AG04450 (cell line): ENCODE data around the gene CHCHD4. TPM values are rescaled to one million over a fixed set of nuclear protein-coding genes. Genes with fewer than 3 reads are reported as not detected.

Experiments used
- CTCF ChIA-PET: fragments of 300-600, 350-600 bp; formaldehyde crosslinking; extraction: SDS; loops from one replicate; lab custom pipeline; 2022; ENCODE audit warnings: antibody characterized with exemption, inconsistent platforms; lab: Charles Lee
- POLR2A ChIA-PET: fragments of 350-600 bp; formaldehyde crosslinking; extraction: SDS; loops from one replicate; lab custom pipeline; 2021; ENCODE audit warnings: antibody characterized with exemption, inconsistent platforms; lab: Yijun Ruan, JAX
- DNase-seq: peaks from one replicate; pipeline ENCODE4 v3.0.0-alpha.2; 2011; ENCODE audit warnings: low read depth, low spot score
- H3K27ac ChIP-seq: one replicate; pipeline ENCODE4 v1.5.1; 2012; ENCODE audit warnings: low read depth, low read length, control low read depth
- H3K27me3 ChIP-seq: one replicate; pipeline ENCODE4 v1.6.0; 2012; ENCODE audit warnings: low read length; ENCODE audit not compliant: control insufficient read depth, insufficient read depth
- H3K4me3 ChIP-seq: 2 replicates; pipeline ENCODE4 v1.5.1; 2011; ENCODE audit warnings: mild to moderate bottlenecking, low read depth, low read length, control low read depth
- H3K9me3 ChIP-seq: 2 replicates; pipeline ENCODE4 v1.5.1; 2012; ENCODE audit warnings: low read length; ENCODE audit not compliant: control insufficient read depth, insufficient read depth
- CTCF ChIP-seq: IDR thresholded peaks from 2 replicates; pipeline ENCODE4 v1.5.1; 2011; ENCODE audit warnings: low read depth, low read length, control low read depth, inconsistent platforms
- polyA plus RNA-seq: library from polyadenylated mRNA; depleted of rRNA; stranded (reverse); fragments of >200 nt; gene quantifications from 2 replicates; pipeline ENCODE4 v1.2.3, GENCODE V29; 2011

Gene CHCHD4
- polyA plus RNA-seq, 1 experiment, result 11.4 TPM

DNA sequence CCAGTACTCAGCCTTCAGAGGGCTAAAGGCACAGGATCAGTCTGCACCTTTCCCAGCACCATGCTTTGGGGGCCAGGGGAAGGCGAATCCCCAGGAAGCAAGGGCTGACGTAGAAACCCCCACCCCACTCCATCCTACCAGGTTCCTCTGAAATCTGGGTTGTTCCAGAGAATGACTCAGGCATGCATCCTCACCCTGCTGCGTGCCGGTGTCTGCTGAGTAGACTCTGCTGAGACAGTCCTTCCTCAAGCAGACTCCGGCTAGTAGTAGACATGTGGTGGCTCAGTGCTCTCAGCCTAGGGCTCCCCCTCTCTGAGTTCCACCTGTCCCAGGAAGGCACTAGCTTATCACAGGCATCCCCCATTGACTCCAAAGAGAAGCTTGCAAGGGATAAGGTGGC lies 9.2 kb upstream of the CHCHD4 start:
- Histone ChIP-seq H3K4me3 (no peak overlapping the region), H3K27me3 (no peaks in the 10 kb centered on the region), H3K27ac (no peak overlapping the region), H3K9me3 (no peaks in the 10 kb centered on the region)
- CTCF ChIA-PET, result no interaction called here
- TF ChIP-seq CTCF, result no peak
- POLR2A ChIA-PET, result interaction anchor here (1.9 kb wide), 1 partner anchor 45 kb away, joined by 4 read pairs; the partner anchor contains the start of genes LSM3 and XPC
- DNase-seq, result no peak

GRCh38 chr3:14133188-14133800 lies 8.6 kb upstream of the CHCHD4 start:
- ChIA-PET POLR2A (interaction anchor here (0.7 to 1.9 kb wide), 2 partner anchors 8 to 45 kb away, joined by 3 to 4 read pairs; partner anchors contain the start of genes CHCHD4, LSM3, TMEM43 and XPC), CTCF (no interaction called here)
- Histone ChIP-seq H3K27me3 (no peaks in the 10 kb centered on the region), H3K4me3 (no peak overlapping the region), H3K27ac (no peak overlapping the region), H3K9me3 (no peaks in the 10 kb centered on the region)
- no peak for TF ChIP-seq CTCF
- no peak for DNase-seq

GRCh38 chr3:14132689-14133088 lies 8.0 kb upstream of the CHCHD4 start:
- no peak for DNase-seq
- TF ChIP-seq CTCF, result no peak
- Histone ChIP-seq H3K9me3 (no peaks in the 10 kb centered on the region), H3K27ac (no peak overlapping the region), H3K27me3 (no peaks in the 10 kb centered on the region), H3K4me3 (no peak overlapping the region)
- CTCF ChIA-PET, result no interaction called here
- POLR2A ChIA-PET, result interaction anchor here (0.7 to 1.9 kb wide), 2 partner anchors 8 to 46 kb away, joined by 3 to 4 read pairs; partner anchors contain the start of genes CHCHD4, LSM3, TMEM43 and XPC

GRCh38 chr3:14132120-14132519 lies 7.5 kb upstream of the CHCHD4 start:
- TF ChIP-seq CTCF, result no peak
- Histone ChIP-seq H3K27ac (no peak overlapping the region), H3K9me3 (no peaks in the 10 kb centered on the region), H3K4me3 (no peak overlapping the region), H3K27me3 (no peaks in the 10 kb centered on the region)
- ChIA-PET POLR2A (no interaction called here), CTCF (no interaction called here)
- DNase-seq, result no peak

- POLR2A ChIA-PET, result no interaction called here
- no peaks in the 10 kb centered on the region for H3K9me3 ChIP-seq
- CTCF ChIA-PET, result no interaction called here
Observed at GRCh38 chr3:14131134-14131533, 6.5 kb upstream of the CHCHD4 start.

More at GRCh38 chr3:14131134-14131533, 6.5 kb upstream of the CHCHD4 start:
- no peaks in the 10 kb centered on the region for H3K27me3 ChIP-seq
- no peak overlapping the region for H3K4me3 ChIP-seq
- no peak for DNase-seq
- no peak overlapping the region for H3K27ac ChIP-seq
- no peak for TF ChIP-seq CTCF
